Activated CD8-positive, alpha-beta memory T cell treated with anti-CD3 and anti-CD28 coated beads, Interleukin-2, amount 50 U/mL, for 1 hour (primary cell): Measurements from ENCODE around the gene SLC25A45.

Experiments used
- DNase-seq: peaks from one replicate; pipeline ENCODE4 v3.0.0-alpha.2; 2020; ENCODE audit errors: extremely low read depth

Gene SLC25A45

DNA sequence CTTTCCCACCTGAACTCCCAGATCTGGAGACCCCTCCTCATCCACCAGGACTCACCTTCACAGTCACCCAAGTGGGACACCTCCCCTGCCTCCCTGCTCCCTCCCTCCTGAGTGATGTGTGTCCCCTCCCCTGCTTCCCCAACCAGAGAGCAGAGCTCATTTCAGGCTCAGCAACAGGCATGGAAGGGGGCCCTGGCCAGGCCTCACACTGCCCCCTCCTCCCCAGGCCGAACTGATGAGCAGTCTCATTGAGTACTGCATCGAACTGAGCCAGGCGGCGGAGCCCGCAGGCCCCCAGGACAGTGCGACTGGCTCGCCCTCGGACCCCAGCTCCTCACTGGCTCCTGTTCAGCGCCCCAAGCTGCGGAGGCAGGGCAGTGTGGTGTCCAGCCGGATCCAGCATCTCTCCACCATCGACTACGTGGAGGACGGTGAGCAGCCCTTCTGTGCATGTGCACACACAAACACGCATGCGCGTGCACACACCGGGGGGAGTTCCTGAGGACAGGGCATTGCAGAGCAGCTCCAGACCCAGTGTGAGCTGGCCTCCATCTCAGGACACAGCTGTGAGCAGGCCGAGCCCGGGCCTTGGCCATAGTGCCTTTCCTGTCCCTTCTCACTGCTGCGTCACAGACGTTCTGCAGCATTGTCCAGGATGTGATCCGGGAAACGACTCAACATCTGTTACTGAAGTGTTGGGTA, 22.3 kb upstream of the SLC25A45 start:
- no peak for DNase-seq

DNA sequence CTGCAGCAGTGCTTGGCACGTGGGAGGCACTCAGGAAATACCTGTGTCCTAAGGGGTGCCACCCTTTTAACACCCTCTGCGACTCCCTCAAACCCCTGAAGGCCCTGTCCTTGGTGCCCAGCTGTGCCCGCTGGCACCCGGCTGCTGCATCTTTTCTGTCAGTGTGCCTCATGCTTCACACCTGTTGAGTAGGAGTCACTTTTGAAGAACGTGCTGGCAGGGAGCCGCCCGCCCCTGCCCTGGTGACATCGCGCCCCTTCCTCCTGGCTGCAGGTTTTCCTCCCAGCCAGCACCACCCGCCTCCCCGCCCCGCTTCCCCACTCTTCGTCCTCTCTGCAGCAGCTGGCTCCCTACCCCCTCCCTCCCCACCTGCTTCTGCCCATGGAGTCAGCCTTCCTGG, 21.8 kb upstream of the SLC25A45 start:
- no peak for DNase-seq

- no peak for DNase-seq
Observed at GRCh38 chr11:65403607-65404121, 21.2 kb upstream of the SLC25A45 start.

DNA sequence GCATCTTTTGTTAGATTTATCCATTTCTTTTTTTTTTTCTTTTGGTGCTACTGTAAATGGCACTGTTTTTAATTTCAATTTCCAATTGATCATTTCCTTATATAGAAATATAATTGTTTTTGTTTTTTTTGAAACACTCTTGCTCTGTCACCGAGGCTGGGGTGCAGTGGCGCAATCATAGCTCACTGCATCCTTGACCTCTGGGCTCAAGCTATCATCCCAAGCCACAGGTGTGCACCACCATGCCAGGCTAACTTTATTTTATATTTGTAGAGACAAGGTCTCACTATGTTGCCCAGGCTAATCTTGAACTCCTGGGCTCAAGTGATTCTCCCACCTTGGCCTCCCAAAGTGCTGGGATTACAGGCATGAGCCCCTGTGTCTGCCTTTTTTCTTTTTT, 20.3 kb upstream of the SLC25A45 start:
- no peak for DNase-seq

DNA sequence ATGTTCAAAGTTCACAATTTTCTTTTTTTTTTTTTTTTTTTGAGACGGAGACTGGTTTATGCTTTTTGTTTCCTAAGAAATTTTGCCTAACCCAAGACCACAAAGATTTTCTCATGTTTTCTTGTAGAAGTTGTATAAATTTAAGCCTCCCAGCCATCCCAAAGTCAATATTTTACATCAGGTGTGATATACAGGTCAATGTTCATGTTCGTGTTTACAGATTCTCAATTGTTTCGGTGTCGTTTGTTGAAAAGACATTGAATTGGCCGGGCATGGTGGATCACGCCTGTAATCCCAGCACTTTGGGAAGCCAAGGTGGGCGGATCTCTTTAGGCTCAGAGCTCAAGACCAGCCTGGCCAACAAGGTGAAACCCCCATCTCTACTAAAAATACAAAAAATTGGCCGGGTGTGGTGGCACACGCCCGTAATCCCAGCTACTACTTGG, 19.4 kb upstream of the SLC25A45 start:
- no peak for DNase-seq

DNA sequence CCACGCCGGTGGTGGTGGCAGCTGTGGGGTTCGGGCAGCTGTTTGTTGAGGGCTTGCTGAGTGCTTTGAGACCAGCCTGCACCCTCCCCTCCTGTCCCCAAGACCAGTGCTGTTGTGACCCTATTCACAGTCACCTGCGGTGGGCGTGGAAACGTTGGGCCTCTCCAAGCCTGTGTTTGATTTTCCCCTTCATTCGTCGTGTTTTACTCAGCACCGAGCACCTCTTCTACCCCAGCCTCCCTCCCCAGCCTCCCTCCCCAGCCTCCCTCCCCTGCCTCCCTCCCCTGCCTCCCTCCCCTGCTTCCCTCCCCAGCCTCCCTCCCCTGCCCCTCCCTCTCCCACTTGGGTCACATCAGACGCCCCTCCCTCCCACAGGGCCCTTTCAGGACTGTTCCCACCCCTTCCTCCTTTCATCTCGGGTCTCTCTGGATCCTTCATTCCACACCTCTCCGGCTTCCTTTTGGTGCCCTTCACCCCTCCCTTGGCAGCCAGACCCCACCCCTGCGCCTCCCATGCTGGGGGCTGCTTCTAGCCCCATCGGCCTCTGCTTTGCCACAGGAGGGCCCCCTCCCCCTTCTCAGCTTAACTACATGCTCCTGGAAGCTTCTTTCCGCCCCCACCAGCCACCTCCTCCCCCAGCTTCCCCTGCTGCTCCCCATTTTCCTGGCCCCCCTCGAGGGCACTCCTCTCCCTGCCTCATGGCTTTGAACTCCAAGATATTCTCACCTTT, 18.8 kb upstream of the SLC25A45 start:
- DNase-seq, result no peak

- DNase-seq, result no peak
Observed at GRCh38 chr11:65400307-65401072, 18.0 kb upstream of the SLC25A45 start.

DNA sequence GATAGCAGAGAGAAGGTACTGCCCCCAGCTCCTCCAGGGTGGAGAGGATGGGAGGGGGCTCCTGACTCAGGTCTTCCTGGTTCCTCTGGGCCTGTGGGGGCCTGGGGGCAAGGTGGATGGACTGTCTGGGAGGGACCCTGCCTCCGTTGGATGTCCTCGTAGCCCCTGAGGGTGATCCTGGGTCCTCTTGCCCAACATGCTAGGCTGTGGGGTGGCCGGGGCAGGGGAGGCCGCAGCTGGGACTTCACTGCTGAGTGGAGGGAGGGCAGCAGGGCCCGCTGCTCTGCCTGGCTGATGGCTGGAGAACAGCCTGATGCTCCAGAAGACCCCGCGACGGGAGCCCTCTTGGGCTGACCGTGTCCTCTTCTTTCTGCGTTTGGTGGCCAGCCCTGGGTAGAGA, 17.4 kb upstream of the SLC25A45 start:
- no peak for DNase-seq

GRCh38 chr11:65399249-65399648, 16.8 kb upstream of the SLC25A45 start:
- no peak for DNase-seq

GRCh38 chr11:65398362-65398910, 16.0 kb upstream of the SLC25A45 start:
- DNase-seq, result no peak

DNA sequence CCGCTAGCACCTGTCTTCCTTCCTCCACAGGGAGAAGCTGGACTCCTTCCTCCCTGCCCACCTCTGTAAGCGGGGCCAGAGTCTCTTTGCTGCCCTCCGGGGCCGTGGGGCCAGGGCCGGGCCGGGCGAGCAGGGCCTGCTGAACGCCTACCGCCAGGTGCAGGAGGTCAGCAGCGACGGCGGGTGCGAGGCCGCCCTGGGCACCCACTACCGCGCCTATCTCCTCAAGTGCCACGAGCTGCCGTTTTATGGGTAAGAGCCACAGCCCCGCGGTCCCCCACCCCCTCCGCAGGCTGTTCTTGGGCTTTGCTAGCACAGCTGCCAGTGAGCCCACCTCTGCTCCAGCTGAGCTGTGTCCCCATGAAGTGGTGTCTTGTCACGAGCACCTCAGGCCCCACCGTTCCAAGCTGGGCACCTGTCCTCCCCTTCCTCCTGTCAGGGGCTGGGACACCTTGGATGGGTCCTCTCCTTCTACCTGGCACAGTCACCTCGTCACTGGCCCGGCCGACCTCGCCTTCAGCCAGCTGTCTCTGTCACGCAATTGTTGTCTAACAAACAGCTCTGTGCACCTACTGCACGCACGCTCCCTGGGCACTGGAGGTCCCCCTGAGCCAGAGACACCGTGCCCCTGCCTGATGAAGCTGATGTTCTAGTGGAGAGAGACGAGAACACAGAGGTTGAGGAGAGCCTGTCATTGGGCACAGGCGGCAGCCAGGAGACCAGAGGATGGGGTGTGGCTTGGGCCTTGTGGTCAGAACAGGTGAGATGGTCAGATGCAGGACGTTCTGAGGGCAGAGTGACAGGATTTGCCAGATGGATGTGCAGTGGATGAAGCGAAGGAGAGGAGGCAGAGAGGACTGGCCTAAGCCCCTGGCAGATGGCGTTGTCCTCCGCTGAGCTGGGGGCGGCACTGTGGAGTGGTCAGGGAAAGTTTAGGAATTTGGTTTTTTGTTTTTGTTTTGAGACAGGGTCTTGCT, 14.6 kb upstream of the SLC25A45 start:
- DNase-seq, result no peak

DNA sequence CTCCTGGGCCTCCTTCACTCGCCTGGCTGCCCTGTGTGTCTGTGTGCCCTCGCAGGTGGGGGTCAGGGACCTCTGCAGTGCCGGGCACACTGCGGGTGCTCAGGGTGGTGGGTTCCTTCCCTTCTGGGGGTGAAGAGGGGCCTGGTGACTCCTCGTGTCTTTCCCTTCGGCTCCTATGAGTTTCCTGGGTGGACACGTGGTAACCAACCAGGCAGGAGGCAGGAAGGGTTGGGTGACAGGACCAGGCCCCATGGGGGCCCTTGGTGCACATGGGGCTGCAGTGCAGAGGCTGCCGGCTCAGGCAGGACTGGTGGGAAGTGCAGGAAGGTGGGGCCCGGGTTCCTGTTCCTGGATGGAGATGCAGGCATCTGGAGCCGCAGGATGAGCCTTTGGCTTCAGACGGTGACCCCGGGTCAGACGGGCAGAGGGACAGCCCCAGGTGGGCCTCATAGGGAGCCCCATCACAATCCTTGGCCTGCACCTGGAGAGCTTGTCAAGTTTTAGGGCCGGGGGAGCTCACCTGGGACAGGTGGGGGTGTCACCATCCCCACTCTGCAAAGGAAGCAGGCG, 13.6 kb upstream of the SLC25A45 start:
- DNase-seq, result no peak

GRCh38 chr11:65394125-65394536, 11.7 kb upstream of the SLC25A45 start:
- DNase-seq, result no peak

GRCh38 chr11:65393513-65394079, 11.2 kb upstream of the SLC25A45 start:
- DNase-seq, result no peak

DNA sequence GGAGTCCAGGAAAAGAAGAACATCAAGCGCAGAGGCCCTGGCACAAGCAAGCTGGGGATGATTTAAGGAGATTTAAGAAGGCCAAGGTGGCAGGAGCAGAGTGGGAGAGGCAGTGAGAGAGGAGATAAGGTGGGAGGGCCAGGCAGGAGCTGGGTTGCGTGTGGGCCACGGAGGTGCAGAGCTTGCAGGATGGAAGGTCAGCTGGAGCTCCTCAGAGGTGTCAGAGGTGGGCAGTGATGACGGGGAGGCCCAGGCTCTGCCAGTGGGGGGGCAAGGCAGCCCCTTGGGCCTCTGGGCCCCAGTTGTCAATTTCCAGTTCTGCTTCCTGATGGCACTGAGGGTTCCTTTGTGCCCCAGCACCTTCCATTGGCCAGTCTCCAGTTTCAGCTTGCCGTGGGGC, 10.5 kb upstream of the SLC25A45 start:
- DNase-seq, result no peak

DNA sequence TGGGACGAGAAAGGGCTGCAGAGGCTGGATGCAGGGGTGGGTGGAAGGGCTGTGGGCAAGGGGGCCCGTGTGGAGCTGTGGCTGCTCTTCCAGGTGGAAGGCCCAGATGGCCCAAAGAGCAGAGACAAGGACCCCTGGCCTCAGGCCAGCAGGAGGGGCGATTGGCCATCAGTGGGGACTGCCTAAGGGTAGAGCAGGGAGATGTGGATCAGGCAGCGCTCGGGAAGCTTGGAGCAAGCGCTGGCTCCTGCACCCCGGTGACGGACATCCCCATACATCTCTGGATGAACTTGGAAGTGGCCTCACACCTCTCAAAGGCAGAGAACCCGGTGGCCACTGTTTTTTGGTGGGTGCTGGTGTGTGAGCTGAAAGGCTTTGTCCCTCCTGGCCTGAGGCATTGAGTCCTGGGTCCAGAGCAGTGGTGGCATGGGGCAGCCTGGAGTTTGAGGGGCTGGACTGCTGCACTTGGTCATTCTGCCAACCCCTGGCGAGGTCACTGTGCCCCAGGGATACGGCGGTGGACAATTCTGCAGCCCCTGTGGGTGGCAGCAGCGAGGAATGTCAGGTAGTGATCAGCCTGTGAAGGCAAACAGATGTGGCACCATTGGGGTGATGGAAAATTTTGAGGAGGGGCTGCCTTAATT, 9.9 kb upstream of the SLC25A45 start:
- no peak for DNase-seq

DNA sequence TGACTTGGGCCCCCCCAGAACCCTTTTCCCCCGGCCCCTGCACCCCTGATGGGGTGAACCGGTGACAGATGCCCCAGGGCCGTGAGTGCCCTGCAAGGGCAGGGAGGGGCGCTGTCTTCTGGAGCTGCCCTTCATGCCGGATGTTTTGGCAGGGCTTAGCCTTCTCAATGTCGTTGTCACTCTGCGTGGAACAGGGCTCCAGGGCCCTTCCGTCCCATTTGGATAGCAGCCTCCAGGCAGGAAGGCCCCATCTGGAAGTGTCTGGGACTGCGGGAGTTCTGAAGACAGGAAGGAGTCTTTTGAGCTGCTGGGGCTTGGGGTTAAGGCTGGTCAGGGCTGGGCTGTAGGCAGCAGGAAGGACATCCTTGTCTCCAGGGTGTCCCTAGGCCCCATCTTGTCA, 8.6 kb upstream of the SLC25A45 start:
- no peak for DNase-seq

DNA sequence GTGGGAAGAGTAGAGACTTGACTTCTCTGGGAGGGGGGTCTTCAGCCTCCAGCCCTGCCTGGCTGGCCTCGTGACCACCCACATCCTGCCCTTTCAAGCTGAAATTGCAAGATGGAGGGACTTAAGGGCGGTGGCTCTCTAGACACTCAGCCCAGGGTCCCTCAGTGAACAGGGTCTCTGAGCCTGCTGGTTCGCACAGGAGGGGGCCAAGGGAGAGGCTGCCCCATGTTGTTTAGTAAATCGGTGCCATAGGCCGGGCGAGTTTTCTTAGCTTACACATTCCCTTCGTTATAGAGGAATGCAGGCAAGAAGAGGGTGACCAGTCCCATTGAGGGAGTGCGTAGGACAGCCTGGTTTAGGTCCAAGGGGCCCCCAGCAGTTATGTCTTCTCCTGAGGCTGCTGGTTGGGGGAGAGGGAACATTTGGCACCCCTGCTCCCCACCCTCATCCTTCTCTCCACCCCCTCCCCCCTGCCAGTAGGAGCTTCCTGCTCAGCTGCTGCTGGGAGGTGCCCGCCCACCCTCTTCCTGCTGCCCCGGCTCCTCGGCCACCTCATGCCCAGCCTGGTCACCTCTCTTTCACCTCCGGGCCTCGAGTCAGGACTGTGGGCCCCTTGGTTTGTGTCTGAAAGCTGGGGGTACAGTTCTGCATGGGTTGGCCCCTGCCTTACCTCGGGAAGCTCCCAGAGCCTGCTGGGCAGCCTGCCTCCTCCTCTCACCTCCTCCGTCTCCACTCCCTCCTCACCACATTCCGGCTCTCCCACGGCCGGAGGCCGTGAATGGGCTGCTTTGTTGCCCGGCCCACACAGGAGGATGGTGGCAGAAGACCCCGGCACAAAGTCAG, 7.9 kb upstream of the SLC25A45 start:
- DNase-seq, result no peak
